ENCODE measurements around the gene ARHGEF33. TPM values are rescaled to one million over a fixed set of nuclear protein-coding genes. Genes with fewer than 3 reads are reported as not detected.

The ARHGEF33 gene
- total and polyA plus RNA-seq, 7 donors: 0.41 to 2.2 (median 1.4) TPM; not detected in 2

DNA sequence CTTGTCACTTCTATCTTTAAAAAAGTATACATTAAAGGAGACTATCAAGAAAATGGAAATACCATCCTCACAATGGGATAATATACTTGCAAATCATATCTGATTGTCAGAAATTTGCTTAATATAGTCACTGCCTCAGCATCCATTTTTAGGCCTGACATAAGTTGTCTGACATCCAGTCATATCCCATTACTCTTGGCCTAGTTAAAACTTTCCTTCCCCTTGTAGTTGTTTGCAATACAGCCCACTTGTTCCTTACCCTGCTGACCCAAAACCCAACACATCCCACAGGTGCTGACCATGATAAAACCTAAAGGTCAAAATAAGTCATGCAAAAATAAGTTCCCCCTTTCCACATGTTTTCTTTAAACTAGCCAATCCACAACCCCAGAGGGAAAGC, 3.6 kb upstream of the ARHGEF33 start:
- intact Hi-C loops (cut with DNase I): no loop called here
- no peaks in the 10 kb centered on the region for H3K9me3 ChIP-seq
- no peaks in the 10 kb centered on the region for H3K4me1 ChIP-seq
- TF ChIP-seq POLR2AphosphoS5 (IDR thresholded peaks at IDR 0.05) (no peak), EP300 (IDR thresholded peaks at IDR 0.05) (no peak), POLR2A (IDR thresholded peaks at IDR 0.05) (no peak)
- TF ChIP-seq, protein P1, sequence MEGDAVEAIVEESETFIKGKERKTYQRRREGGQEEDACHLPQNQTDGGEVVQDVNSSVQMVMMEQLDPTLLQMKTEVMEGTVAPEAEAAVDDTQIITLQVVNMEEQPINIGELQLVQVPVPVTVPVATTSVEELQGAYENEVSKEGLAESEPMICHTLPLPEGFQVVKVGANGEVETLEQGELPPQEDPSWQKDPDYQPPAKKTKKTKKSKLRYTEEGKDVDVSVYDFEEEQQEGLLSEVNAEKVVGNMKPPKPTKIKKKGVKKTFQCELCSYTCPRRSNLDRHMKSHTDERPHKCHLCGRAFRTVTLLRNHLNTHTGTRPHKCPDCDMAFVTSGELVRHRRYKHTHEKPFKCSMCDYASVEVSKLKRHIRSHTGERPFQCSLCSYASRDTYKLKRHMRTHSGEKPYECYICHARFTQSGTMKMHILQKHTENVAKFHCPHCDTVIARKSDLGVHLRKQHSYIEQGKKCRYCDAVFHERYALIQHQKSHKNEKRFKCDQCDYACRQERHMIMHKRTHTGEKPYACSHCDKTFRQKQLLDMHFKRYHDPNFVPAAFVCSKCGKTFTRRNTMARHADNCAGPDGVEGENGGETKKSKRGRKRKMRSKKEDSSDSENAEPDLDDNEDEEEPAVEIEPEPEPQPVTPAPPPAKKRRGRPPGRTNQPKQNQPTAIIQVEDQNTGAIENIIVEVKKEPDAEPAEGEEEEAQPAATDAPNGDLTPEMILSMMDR (IDR thresholded peaks at IDR 0.05): no peak
- H3K36me3 ChIP-seq: peaks cover 0 to 31% (median 0%) of the 10 kb centered on the region in 4 donors
- H3K4me3 ChIP-seq: no peak overlapping the region
- no peaks in the 10 kb centered on the region for H3K27me3 ChIP-seq
- DNase-seq: no peak
- H3K27ac ChIP-seq: no peak overlapping the region

DNA sequence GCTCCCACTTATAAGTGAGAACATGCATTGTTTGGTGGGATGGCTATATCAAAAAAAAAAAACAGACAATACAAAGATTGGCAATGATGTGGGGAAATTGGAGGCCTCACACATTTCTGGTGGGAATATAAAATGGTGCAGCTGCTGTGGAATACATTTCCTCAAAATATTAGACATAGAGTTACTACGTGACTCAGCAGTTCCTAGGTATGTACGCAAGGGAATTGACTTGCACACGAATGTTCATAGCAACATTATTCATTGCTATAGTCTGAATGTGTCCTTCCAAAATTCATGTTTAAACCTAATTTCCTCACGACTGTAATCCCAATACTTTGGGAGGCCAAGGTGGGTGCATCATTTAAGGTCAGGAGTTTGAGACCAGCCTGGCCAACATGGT, 2.3 kb upstream of the ARHGEF33 start:
- Histone ChIP-seq H3K36me3 (peaks cover 0 to 22% (median 0%) of the 10 kb centered on the region in 4 donors), H3K4me1 (no peaks in the 10 kb centered on the region), H3K27me3 (no peaks in the 10 kb centered on the region), H3K9me3 (no peaks in the 10 kb centered on the region), H3K27ac (no peak overlapping the region), H3K4me3 (no peak overlapping the region)
- TF ChIP-seq EP300 (IDR thresholded peaks at IDR 0.05) (no peak), POLR2A (IDR thresholded peaks at IDR 0.05) (no peak), POLR2AphosphoS5 (IDR thresholded peaks at IDR 0.05) (no peak)
- TF ChIP-seq, protein P1 (IDR thresholded peaks at IDR 0.05): no peak
- 87 to 95% methylated on average over 4 of the region's 4 CpGs for WGBS, 2 donors
- no peak for DNase-seq
- intact Hi-C loops (cut with DNase I): no loop called here

DNA sequence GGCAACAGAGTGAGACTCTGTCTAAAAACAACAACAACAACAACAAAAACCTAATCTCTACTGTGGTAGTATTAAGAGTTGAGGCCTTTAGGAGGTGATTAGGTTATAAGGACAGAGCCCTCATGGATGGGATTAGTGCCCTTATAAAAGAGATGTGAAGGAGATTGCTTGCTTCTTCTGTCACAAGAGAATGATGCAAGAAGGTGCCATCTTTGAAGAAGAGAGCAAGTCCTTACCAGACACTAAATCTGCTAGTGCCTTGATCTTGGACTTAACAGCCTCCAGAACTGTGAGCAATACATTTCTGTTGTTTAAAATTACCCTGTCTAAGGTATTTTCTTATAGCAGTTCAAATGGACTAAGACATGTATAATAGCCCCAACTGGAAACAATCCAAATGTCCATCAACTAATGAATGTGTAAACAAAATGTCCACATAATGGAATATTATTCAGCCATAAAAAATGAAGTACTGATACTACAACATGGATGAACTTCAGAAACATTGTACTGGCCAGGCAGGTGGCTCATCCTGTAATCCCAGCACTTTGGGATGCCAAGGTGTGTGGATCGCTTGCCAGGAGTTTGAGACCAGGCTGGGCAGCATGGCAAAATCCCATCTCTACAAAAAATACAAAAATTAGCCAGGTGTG, 1.6 kb upstream of the ARHGEF33 start:
- no peak for DNase-seq
- intact Hi-C loops (cut with DNase I): no loop called here
- WGBS, 2 donors: 98% methylated on average over 1 of the region's 1 CpG
- Histone ChIP-seq H3K9me3 (no peaks in the 10 kb centered on the region), H3K27me3 (no peaks in the 10 kb centered on the region), H3K4me3 (no peak overlapping the region), H3K27ac (no peak overlapping the region), H3K36me3 (peaks cover 0 to 20% (median 0%) of the 10 kb centered on the region in 4 donors), H3K4me1 (no peaks in the 10 kb centered on the region)
- TF ChIP-seq EP300 (IDR thresholded peaks at IDR 0.05) (no peak), POLR2AphosphoS5 (IDR thresholded peaks at IDR 0.05) (no peak), POLR2A (IDR thresholded peaks at IDR 0.05) (no peak)
- TF ChIP-seq, protein P1 (IDR thresholded peaks at IDR 0.05): no peak

DNA sequence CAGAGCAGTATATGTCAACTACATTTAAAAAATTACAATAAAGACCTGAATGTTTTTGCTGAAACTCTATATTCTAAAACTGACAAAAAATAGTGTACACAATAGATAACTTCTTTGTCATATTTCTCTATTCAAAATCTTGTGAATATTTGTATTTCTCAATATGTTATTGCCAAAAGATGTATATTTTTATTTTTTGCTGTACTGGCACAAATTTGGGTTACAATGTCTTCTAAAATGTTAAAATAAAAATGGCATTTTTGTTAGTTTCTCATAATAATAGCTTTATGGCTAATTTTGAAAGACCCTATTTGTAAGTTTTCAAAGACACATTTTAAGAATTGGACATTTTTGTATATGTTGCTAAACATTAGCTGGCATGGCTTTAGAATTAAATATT, 630 bp upstream of the ARHGEF33 start:
- intact Hi-C loops (cut with DNase I): no loop called here
- H3K4me3 ChIP-seq: no peak overlapping the region
- H3K27ac ChIP-seq: no peak overlapping the region
- no peaks in the 10 kb centered on the region for H3K27me3 ChIP-seq
- TF ChIP-seq POLR2A (IDR thresholded peaks at IDR 0.05): no peak
- no peak for DNase-seq
- no peaks in the 10 kb centered on the region for H3K9me3 ChIP-seq
- H3K4me1 ChIP-seq: no peaks in the 10 kb centered on the region
- peaks cover 0 to 14% (median 0%) of the 10 kb centered on the region in 4 donors for H3K36me3 ChIP-seq

DNA sequence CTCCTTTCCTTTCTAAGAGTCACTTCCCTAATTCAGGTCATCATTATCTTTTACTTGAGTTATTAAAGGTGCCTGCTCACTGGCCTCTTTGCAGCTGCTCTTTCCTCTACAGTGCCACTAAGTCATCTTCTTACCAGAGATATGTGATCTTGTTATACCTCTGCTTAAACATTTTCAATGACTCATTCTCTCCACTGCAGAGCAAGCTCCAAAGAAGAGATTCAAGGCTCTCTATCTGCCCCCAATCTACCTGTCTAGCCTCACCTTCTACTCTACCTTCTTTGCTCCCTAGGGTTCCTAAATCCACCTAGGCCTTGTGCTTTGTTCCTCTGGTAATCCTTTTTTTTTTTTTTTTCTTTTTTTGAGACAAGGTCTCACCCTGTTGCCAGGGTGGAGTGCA, 3.1 kb downstream of the ARHGEF33 start:
- H3K4me3 ChIP-seq: no peak overlapping the region
- intact Hi-C loops (cut with DNase I): no loop called here
- no peak for DNase-seq
- no peaks in the 10 kb centered on the region for H3K36me3 ChIP-seq
- H3K9me3 ChIP-seq: no peaks in the 10 kb centered on the region
- H3K27me3 ChIP-seq: no peaks in the 10 kb centered on the region
- H3K4me1 ChIP-seq: no peaks in the 10 kb centered on the region
- no peak for TF ChIP-seq POLR2AphosphoS5 (IDR thresholded peaks at IDR 0.05)
- TF ChIP-seq POLR2A (IDR thresholded peaks at IDR 0.05): no peak
- TF ChIP-seq EP300 (IDR thresholded peaks at IDR 0.05): no peak
- TF ChIP-seq, protein P1 (IDR thresholded peaks at IDR 0.05): no peak
- H3K27ac ChIP-seq: no peak overlapping the region

Data from sigmoid colon (tissue), 7 donors.